Measurements from ENCODE around the gene HFM1.
"Not testable (repeated sequence)": the region's sequence is repeated elsewhere in the genome, so short reads cannot be mapped to it uniquely, and the experiment has no call there.

The HFM1 gene

DNA sequence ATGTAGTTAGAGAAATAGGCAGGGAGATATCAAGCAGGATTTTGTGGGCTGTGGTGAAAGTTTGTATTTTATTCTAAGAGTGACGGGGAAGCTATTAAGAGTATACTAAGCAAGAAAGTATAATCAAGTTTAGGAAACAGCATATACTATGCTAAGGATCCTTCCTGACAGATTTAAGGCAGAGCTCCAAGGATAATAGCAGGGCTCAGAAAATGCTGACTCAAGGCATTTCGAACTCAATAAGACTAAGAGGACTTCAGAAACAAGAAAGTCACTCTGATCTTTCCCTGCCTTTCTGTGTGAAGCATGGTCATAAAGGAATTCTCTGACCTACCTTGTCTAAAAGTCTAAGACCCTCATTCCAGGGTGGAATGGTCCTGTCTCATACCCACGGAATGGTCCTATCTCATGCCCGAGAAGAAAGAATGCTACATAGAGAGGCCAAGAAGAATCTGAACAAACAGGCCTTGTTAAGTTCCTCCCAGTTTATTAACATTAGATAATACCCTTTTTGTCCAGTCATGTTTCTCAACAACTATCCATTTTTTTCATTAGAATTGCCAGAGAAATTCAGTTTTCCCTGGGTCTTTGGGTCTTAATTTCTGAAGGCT, 59.1 kb downstream of the HFM1 start:
- no peak for DNase-seq

DNA sequence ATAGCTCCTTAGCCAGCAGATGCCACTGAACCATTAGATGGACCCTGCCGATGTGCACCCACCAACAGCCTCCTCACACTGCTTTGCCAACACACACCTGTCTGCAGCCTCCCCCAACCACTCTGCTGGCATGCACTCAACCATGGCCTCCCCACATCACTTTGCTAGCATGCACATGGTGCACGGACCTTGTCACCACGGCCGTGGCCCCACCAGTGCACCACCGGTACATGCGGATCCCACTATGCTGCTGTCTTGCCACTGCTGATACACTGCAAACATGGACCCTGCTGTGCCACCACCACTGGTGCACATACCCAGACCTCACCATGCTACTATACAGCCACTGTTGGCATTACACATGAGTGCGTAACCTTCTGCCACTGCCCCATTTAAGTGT, 66.1 kb downstream of the HFM1 start:
- DNase-seq = no peak

DNA sequence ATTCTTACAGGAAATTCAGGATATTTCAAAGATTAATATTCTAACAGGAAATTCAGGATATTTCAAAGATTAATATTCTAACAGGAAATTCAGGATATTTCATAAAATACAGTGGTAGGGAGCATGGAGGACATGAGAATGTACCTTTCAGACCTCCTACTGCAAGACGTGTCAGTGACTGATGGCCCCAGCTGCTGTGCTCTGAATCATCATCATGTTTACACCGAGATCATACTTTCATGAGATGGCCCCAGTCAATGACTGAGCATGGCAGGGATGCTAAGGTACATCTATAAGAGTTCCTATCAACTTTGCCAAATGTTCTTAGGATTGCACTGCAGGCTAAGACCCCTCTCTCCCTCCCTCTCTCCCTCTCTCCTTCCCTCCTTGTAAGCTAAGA, 69.0 kb downstream of the HFM1 start:
- DNase-seq = no peak

DNA sequence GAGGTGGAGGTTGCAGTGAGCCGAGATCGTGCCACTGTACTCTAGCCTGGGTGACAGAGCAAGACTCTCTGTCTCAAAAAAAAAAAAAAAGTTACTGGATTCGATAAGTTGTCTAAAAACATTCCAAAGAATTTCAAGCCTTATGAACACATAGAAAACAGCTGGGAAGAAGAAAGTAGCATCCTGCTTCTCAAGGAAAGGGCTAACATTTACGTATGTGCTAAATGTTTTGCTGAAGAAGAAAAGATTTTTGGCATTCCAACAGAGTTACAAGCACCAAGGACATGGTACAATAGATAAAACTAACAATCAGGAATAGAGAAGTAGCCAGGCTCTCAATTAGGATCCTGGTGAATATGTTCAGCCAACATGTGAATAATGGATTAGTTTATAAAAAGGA, 69.8 kb downstream of the HFM1 start:
- no peak for DNase-seq

DNA sequence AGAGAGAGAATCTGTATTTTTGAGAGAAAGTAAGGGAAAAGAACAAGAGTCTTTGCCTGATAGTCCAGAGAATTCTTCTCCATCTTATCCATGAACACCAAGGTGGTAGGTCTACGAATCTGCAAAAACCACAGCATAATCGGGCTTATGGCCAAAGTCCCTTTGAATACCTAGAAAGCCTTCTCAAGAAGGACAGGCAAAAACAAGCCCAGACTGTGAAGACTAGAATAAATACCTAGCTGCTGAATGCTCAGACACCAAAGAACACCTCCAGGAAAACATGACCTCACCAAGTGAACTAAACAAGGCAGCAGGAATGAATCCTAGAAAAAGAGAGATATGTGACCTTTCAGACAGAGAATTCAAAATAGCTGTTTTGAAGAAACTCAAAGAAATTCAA, 79.2 kb downstream of the HFM1 start:
- no peak for DNase-seq

DNA sequence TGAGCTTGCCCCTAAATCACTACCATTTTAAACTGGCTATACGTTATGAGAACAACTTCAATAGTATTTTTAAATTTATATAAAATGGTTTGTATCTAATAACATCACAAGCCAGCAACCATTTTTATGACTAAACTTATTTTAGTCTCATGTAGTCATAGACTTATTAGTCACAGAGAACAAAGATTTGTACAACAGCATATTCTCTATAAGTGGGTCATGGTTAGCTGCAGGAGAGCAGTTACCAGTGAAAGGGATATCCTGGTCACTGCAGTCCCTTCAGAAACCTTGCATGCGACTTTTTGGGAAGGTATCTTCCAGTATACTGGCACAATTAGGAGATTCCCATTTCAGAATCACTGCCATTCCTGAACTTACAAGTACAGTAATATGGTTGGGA, 90.0 kb downstream of the HFM1 start:
- DNase-seq = no peak

DNA sequence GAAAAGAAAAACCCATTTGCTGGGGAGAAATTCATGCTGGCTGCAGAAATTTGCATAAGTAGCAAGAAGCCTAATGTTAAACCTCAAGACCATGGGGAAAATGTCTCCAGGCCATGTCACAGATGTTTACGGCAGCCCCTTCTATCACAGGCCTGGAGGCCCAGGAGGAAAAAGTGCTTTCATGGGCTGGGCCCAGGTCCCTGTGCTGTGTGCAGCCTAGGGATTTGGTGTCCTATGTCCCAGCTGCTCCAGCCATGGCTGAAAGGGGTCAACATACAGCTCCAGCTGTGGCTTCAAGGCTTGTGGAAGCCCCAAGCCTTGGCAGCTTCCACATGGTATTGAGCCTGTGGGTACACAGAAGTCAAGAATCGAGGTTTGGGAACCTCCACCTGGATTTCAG, 93.0 kb downstream of the HFM1 start:
- DNase-seq = no peak

DNA sequence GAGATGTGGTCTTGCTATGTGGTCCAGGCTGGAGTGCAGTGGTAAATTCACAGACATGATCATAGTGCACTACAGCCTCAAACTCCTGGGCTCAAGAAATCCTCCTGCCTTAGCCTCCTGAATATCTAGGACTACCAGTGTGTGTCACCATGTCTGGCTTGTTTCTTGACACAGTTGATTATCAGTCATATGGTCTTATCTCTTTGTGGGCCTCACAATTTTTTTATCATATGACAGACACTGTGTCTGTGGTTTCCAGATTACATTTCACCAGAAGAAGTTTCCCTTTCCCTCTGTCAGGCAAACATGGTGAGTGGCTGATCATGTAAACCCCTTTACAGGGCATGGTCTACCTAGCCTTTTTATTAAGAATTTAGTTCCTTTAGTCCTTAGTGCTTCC, 96.1 kb downstream of the HFM1 start:
- no peak for DNase-seq

DNA sequence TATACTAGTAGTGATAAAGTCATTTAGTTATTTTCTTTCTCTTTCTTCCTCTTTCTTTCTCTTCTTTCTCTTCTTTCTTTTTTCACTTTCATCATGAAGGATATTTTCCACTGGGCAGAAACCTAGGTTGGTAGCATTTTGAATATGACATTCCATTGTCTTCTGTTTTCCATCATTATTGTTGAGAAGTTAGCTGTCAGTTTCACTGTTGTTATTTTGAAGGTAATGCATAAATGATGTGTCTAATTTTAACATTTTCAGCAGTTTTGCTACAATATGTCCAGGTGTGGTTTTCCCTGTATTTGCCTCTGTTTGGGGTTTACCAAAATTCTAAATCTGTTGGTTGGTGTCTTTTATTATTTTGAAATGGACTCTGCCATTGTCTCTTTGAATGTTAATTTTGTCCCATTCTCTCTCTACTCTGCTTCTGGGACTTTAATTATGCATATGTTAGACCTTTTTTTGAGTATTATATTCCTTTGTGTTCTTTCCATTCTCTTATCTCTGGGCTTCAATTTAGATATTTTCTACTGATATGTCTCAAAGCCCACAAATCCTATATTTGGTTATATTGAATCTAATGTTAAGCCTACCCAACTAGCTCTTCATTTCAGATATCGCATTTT, 96.7 kb downstream of the HFM1 start:
- DNase-seq = no peak

DNA sequence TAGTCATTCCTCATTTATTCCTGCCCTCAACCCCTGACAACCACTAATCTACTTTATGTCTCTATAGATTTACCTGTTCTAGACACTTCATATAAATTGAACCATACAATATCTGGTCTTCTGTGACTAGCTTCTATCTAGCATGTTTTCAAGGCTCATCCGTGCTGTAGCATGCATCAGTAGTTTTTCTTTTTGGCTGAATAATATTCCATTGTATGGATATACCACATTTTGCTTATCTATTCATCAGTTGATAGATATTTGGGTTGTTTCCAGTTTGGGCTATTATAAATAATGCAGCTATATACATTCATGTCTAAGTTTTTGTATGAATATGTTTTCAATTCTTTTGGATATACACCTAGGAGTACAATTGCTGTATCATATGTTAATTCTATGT, 101.5 kb downstream of the HFM1 start:
- no peak for DNase-seq

DNA sequence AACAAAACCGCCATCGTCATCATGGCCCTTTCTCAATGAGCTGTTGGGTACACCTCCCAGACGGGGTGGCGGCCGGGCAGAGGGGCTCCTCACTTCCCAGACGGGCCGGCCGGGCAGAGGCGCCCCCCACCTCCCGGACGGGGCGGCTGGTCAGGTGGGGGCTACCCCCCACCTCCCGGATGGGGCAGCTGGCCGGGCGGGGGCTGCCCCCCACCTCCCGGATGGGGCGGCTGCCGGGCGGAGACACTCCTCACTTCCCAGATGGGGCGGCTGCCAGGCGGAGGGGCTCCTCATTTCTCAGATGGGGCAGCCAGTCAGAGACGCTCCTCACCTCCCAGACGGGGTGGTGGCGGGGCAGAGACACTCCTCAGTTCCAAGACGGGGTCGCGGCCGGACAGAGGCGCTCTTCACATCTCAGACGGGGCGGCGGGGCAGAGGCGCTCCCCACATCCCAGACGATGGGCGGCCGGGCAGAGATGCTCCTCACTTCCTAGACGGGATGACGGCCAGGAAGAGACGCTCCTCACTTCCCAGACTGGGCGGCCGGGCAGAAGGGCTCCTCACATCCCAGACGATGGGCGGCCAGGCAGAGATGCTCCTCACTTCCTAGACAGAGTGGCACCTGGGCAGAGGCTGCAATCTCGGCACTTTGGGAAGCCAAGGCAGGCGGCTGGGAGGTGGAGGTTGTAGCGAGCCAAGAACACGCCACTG, 115.6 kb downstream of the HFM1 start:
- DNase-seq = not testable (repeated sequence)

DNA sequence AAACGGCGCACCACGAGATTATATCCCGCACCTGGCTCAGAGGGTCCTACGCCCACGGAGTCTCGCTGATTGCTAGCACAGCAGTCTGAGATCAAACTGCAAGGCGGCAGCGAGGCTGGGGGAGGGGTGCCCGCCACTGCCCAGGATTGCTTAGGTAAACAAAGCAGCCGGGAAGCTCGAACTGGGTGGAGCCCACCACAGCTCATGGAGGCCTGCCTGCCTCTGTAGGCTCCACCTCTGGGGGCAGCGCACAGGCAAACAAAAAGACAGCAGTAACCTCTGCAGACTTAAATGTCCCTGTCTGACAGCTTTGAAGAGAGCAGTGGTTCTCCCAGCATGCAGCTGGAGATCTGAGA, 117.7 kb downstream of the HFM1 start:
- not testable (repeated sequence) for DNase-seq

DNA sequence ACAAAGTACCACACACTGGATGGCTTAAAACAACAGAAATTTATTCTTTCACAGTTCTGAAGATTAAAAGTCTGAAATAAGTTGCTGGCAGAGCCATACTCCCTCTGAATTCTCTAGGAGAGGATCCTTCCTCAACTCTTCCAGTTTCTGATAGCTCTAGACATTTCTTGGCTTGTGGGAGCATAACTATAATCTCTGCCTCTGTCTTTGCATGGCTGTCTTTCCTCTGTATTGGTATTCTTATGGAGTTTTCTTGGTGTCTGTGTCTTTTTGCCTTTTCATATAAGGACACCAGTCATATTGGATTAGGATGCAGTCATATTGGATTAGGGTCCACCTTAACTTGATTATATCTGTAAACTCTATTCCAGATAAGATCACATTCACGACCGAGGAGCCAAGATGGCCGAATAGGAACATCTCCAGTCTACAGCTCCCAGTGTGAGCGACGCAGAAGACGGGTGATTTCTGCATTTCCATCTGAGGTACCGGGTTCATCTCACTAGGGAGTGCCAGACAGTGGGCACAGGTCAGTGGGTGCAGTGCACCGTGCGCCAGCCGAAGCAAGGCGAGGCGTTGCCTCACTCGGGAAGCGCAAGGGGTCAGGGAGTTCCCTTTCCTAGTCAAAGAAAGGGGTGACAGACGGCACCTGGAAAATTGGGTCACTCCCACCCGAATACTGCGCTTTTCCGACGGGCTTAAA, 118.2 kb downstream of the HFM1 start:
- not testable (repeated sequence) for DNase-seq

DNA sequence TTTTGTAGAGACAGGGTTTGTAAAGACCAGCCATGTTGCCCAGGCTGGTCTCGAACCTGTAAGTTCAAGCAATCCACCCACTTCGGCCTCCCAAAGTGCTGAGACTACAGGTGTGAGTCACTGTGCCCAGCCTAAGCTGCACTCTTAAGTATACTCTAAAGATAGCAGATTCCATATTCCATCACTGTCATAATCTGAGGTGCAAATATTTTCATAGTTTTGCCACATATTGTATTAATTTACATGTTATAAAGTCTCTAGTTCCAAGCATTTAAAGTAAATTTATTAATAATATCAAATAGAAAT, 121.3 kb downstream of the HFM1 start:
- DNase-seq = no peak

DNA sequence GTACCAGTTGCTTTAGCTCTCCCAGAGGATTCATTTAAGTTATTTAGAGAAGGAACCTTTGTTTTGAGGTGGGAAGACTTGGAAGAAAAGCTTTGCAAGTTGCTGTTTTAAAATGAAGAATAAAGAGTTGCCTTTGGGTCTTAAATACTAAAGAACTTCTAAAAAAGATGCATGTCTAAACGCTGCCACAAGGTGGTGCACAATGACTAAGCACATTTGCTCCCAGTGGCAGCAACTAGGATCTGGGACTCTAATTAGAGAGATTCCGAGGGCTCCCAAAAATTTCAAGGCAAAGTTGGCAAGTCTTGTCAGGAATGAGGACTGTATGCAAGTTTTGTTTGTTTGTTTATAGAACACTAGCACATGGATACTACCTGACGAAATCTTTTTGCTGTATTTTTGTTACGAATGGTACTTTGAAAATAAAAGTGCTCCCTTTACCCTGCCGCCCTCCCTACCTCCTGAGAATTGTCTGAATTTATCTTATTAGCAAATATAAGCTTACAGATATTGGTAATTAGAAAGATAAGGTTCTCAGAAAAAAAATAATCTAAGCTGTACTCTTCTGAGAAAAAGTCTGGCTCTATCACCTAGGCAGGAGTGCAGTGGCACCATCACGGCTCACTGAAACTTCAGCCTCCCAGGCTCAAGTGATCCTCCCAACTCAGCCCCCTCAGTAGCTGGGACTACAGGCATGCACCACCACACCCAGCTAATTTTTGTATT, 121.8 kb downstream of the HFM1 start:
- DNase-seq = peak; percentile 9 to 41

DNA sequence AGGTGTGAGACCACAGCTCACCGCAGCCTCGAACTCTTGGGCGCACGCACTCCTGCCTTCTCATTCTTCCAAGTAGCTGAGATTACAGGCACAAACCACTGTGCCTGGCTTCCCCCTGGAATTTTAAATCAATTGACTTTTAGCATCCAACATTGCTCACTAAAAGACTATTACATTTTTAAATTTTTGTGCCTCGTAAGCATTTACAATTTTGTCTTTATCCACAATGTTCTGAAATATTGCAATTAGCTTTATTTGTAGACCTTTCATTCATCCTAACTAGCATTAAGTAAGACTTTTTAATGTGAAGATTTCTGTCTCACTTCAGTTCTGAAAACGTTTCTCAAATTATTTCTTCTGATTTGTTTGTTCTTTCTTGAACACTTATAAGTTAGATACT, 122.9 kb downstream of the HFM1 start:
- no peak for DNase-seq

DNA sequence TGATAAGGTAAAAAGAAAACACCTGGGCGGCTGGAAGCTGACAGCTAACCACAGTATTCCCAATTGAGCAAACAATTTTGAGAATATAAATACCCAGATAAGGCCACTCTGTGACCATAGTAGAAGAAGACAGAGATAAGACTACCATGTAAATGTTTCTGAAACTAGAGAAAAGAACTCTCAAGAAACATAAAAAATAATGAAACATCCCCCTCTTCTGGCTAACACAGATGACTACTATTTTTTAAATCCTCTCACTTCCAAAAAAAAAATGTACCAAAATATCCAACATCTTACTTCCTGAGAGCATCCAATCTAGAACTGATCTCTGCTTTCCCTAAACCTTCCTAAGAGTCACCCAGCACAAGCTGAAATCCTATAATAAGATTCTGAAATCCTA, 125.9 kb downstream of the HFM1 start:
- DNase-seq = no peak

DNA sequence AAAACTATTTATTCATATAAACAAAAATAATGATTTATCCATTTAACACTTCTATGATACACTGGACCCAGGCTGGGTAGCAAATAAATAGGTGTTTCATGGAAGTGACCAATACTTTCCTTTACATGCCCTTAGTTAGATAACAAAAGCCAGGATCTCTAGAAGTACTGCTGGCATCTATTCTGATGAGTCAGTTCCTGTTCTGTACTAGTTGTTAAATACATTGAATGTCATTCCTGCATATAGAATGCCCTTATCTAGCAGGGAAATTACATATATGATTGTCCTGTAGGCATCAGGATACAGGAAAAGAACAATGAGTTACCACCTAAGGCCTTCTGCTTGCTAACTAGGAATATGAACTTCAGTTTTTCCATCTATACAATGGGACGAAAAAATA, 130.8 kb downstream of the HFM1 start:
- no peak for DNase-seq

DNA sequence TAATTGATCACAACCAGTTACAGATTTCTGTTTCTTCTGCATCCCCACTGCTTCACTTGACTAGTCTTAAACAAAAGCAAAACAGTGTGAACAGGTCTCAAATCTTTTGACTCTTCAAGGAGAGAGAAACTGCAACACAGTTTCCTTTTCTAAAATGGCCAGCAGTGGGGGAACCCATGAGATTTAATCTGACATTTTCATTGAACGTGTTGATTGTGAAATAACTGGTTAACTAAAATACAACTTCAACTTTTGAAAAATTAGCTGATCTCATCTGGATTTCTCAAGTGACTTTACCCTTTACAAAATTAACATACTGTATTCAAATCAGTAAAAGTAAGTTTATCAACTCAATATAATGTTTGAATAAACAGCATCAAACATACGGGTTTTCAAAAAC, 143.0 kb downstream of the HFM1 start:
- no peak for DNase-seq

DNA sequence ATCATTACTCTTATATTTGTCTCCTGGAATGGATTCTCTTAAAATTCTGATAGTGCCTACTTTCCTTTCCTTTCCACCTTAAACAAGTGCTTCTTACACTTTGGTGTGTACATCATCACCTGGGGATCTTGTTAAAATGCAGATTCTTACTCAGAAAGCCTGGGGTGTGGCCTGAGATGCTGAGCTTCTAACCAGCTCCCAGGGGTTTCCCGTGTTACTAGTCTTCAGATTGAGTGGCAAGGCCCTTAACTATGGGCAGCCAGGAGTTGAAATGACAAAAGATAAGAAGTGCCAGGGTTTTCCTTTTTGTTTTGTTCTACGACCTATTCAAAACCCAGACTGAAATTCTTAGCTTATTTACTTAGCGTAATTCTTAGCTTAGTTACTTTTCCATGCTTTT, 159.2 kb downstream of the HFM1 start:
- no peak for DNase-seq

DNA sequence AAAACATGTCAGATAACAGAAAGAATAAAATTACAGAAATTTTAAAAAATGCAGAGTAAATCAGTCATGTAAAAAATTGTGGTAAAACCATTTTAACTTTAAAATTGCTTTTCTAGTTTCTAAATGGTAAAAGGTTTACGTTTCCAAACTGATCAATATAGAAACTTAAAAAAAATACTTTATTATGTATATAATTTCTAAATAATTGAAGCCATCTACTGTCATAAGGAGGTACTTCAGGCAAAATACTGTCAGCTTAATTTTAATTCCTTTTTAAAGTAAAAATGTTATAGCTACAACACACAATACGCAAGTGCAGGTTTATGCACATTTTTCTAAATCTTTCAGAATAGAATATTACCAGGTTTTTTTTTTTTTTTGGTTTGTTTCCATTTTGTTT, 159.9 kb downstream of the HFM1 start:
- DNase-seq = no peak

DNA sequence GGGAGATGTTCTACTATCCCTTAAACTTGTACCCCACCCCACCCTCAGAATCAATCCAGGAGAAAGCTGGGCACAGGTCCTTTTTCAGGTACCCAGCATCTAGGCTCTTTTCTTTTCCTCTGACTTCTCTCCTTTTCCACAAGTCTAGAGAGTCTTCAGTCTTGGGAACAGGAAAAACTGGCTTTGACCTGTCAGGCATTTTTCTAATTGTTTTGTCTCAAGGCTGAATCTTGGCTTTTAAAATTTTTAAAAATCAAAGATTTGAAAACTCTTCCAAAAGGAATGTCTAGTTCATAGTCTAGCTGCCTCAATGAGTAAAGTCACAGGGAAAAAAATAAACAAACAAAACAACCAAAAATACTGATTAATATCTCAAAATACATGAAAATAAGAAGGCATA, 161.5 kb downstream of the HFM1 start:
- no peak for DNase-seq

DNA sequence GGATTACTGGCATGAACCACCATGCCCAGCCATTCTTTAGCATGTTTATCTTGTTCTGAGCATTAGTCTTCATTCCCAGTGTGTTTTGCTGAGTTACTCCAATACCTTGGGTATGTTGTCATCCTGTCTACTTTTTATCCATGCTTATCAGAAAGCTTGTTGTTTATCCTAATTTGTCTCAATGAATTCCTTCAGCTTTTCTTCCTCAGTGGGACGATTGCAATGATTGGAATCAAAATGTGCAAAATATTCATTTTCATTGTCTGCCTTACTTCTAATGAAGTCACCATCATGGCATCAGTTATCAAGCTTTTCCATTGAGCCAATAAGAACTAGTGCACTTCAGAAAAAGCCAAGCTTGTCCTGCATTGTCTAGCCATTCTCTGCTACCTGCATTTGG, 170.5 kb downstream of the HFM1 start:
- DNase-seq = no peak

DNA sequence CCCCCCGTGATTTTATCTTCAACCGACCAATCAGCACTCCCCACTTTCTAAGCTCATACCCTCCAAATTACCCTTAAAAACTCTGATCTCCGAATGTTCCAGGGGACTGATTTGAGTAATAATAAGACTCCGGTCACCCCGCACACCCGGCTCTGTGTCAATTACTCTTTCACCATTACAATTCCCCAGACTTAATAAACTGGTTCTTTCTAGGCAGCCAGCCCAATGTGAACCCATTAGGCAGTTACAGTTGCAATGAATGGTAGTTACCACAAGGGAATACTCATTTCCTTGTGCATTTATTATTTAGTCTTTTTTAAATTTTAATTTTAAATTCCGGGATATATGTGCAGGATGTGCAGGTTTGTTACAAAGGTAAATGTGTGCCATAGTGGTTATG, 177.9 kb downstream of the HFM1 start:
- no peak for DNase-seq

All from CD4-positive, alpha-beta T cell treated with Interleukin-1 beta for 1 hour (primary cell).